22Rv1 (cell line): Measurements from ENCODE around the gene CLASP1.

Experiments
- ZFX ChIP-seq: fragments of 450-650 bp; IDR thresholded peaks from 2 replicates; pipeline ENCODE4 v1.6.1; 2017; ENCODE audit warnings: antibody characterized with exemption, borderline replicate concordance
- TF ChIP-seq, protein P1 (sequence below): fragments of 450-650 bp; IDR thresholded peaks from 2 replicates; pipeline ENCODE4 v1.5.1; 2017; ENCODE audit warnings: mild to moderate bottlenecking

DNA sequence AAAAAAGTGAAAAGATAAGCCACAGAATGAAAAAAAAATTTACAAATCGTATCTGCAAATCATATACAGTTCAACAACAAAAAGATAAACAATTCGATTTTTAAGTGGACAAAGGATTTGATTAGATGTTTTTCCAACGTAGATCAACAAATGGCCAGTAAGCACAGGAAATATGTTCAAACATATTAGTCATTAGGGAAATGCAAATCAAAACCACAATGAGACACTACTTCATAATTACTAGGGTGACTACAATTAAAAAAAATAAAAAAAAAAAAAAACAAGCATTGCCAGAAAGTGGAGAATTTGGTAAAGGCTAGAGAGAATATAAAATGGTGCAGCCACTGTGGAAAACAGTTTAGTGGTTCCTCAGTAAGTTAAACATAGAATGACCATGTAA lies 156.9 kb downstream of the CLASP1 start:
- TF ChIP-seq, protein P1, sequence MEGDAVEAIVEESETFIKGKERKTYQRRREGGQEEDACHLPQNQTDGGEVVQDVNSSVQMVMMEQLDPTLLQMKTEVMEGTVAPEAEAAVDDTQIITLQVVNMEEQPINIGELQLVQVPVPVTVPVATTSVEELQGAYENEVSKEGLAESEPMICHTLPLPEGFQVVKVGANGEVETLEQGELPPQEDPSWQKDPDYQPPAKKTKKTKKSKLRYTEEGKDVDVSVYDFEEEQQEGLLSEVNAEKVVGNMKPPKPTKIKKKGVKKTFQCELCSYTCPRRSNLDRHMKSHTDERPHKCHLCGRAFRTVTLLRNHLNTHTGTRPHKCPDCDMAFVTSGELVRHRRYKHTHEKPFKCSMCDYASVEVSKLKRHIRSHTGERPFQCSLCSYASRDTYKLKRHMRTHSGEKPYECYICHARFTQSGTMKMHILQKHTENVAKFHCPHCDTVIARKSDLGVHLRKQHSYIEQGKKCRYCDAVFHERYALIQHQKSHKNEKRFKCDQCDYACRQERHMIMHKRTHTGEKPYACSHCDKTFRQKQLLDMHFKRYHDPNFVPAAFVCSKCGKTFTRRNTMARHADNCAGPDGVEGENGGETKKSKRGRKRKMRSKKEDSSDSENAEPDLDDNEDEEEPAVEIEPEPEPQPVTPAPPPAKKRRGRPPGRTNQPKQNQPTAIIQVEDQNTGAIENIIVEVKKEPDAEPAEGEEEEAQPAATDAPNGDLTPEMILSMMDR: no peak
- no peak for TF ChIP-seq ZFX
